Hepatocyte (in vitro differentiated cells): ENCODE measurements around the gene UGT1A5.

Experiments
- EZH2 ChIP-seq: fragments of 200-600 bp; sonication (generic); IDR thresholded peaks from 2 replicates; pipeline ENCODE4 v1.6.1; 2016; ENCODE audit warnings: antibody characterized with exemption, mild to moderate bottlenecking, borderline replicate concordance
- TF ChIP-seq, protein P1 (sequence below): fragments of 200-600 bp; sonication (generic); IDR thresholded peaks from 2 replicates; pipeline ENCODE4 v1.5.1; 2016; ENCODE audit warnings: antibody characterized with exemption, mild to moderate bottlenecking; ENCODE audit not compliant: poor library complexity

DNA sequence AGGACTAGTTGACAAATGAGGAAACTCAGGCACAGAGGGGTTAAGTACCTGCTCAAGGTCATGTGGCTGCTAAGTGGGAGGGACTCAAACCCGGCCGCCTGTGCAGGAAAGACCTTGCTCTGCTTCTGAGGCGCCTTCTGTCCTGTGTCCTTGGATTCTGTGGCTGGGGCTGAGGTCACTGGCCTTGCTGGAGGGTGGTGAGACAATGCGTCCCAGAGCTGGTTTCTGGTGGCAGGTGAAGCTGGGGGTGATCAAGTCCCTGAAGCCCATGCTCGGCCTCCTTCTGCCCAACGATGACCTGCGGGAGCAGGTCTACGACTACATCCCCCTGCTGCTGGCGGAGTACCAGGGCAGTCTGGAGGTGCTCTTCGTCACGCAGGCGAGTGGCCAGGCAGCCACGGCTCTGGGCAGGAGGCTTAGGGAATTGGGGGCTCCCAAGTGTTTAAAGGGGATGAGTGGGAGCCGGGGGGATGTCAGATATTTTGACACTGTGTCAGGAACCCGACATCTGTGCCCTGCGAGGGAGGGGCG, 81.5 kb downstream of the UGT1A5 start:
- no peak for TF ChIP-seq EZH2
- TF ChIP-seq, protein P1, sequence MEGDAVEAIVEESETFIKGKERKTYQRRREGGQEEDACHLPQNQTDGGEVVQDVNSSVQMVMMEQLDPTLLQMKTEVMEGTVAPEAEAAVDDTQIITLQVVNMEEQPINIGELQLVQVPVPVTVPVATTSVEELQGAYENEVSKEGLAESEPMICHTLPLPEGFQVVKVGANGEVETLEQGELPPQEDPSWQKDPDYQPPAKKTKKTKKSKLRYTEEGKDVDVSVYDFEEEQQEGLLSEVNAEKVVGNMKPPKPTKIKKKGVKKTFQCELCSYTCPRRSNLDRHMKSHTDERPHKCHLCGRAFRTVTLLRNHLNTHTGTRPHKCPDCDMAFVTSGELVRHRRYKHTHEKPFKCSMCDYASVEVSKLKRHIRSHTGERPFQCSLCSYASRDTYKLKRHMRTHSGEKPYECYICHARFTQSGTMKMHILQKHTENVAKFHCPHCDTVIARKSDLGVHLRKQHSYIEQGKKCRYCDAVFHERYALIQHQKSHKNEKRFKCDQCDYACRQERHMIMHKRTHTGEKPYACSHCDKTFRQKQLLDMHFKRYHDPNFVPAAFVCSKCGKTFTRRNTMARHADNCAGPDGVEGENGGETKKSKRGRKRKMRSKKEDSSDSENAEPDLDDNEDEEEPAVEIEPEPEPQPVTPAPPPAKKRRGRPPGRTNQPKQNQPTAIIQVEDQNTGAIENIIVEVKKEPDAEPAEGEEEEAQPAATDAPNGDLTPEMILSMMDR, result no peak
